NCI-H2171 (cell line): ENCODE data around the gene RGMB.
"Not testable (repeated sequence)": the region's sequence is repeated elsewhere in the genome, so short reads cannot be mapped to it uniquely, and the experiment has no call there.

ENCODE experiments used
- DNase-seq: peaks from one replicate; lab custom pipeline; 2025; lab: John Stamatoyannopoulos, UW

Gene RGMB

GRCh38 chr5:98773464-98774191 is at the start of gene RGMB:
RGMB (plus strand) TSS chr5:98773663; CDS start chr5:98774071, 408 bp downstream.
- DNase-seq, result peak; percentile 74

DNA sequence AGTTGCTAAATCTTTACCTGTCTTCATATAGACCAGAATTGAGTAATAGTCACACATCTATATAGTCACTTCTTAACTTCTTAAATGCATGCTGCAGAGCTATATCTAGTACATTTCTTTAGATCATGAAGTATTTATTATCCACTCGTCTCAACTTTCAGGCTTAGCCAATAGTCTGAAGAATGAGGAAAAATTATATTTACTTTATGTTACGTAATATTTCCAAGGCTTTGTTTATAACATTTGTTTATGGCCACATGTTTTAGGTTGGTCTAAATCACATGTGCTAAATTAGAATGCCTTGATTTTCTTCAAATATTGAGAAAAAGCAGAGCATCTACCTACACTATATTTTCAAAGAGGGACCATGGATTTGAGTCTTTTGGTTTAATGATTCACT is 47.2 kb upstream of the RGMB start:
- no peak for DNase-seq

DNA sequence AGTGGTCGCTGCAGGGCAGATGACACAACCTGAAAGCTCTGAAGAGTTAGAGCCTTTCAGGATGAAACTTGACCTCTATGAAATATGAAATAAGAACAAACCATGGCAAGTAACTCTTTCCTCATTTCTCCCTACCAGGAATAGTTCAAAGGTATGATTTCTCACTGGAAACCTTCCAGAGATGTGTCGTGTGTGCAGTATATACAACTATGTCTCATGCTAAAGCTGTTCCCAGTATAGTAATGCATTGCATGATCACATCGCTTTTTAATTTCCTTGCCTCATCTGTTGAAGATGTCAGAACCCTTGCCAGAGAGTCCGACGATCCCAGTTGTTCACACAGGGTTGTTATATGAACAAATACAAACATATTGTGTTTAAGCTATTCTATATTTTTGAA is 45.8 kb upstream of the RGMB start:
- DNase-seq, result no peak

- no peak for DNase-seq
Measured at GRCh38 chr5:98734646-98735045, 38.8 kb upstream of the RGMB start.

- DNase-seq, result no peak
Measured at GRCh38 chr5:98735806-98736507, 37.5 kb upstream of the RGMB start.

DNA sequence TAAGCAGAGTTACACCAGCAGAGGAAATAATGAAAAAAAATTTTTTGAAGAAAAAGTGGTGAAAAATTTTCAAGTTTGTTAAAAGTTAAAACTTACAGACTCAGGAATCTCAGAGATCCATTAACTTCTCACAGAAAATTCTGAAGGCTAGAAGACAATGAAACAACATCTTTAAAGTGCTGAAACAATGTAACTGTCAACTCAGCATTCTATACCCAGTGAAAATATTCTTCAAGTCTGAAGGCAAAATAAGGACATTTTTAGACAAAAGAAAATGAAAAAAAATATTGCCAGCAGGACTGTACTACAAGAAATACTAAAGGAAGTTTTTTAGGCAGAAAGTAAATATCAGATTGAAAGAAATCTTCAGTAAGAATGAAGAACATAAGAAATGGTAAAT is 36.7 kb upstream of the RGMB start:
- no peak for DNase-seq

GRCh38 chr5:98737441-98737840 is 36.0 kb upstream of the RGMB start:
- DNase-seq, result not testable (repeated sequence)

DNA sequence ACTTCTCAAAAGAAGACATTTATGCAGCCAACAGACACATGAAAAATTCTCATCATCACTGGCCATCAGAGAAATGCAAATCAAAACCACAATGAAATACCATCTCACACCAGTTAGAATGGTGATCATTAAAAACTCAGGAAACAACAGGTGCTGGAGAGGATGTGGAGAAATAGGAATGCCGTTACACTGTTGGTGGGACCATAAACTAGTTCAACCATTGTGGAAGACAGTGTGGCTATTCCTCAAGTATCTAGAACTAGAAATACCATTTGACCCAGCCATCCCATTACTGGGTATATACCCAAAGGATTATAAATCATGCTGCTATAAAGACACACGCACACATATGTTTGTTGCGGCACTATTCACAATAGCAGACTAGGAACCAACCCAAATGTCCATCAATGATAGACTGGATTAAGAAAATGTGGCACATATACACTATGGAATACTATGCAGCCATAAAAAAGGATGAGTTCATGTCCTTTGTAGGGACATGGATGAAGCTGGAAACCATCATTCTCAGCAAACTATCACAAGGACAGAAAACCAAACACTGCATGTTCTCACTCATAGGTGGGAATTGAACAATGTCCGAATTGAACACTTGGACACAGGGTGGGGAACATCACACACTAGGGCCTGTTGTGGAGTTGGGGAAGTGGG is 34.8 kb upstream of the RGMB start:
- not testable (repeated sequence) for DNase-seq

- no peak for DNase-seq
Measured at GRCh38 chr5:98741926-98742325, 31.5 kb upstream of the RGMB start.

DNA sequence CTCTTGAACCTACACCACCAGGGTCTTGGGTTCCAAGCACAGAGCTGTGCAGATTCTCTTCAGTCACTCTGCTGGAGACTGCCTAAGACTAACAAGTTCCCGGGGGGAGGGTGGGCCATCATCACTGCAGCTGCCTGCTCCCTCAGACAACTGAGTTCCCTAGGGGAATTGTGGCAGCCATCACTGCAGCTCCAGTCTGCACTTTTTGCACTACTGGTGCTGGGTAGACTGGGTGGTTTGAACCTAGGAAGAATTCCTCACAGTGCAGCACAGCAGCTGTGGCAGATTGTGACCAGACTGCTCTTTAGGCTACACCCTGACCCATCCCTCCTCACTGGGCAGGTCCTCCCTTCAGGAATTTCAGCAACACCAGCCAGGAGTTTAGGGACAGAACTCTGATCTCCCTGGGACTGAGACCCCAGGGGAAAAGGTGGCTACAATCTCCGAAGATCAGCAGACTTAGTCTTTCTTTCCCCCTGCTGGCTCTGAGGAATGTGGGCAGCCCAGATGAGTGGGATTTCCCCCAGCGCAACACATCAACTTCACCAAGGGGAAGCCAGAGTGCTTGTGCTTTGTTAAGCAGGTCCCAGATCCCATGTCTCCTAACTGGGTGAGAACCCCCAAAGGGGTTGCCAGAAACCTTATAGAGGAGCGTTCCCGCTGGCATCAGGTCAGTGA is 30.9 kb upstream of the RGMB start:
- DNase-seq, result no peak

DNA sequence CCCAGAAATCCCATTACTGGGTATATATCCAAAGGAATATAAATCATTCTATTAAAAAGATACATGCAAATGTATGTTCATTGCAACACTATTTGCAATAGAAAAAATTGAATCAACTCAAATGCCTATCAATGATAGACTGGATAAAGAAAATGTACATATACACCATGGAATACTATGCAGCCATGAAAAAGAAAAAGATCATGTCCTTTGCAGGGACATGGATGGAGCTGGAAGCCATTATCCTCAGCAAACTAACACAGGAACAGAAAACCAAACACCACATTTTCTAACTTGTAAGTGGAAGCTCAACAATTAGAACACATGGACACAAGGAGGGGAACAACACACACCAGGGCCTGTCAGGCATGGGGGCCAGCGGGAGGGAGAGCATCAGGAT is 25.2 kb upstream of the RGMB start:
- DNase-seq, result not testable (repeated sequence)

- no peak for DNase-seq
Measured at GRCh38 chr5:98749046-98749445, 24.4 kb upstream of the RGMB start.

DNA sequence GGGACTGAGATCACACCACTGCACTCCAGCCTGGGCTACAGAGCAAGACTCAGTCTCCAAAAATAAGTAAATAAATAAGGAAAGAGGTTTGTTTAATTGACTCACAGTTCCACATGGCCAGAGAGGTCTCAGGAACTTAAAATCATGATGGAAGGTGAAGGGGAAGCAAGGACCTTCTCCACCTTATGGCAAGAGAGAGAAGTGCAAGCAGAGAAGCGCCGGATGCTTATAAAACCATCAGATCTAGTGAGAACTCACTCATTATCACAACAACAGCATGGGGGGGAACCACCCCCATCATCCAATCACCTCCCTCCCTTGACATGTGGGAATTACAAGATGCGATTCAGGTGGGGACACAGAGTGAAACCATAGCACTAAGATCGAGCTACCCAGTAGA is 22.8 kb upstream of the RGMB start:
- no peak for DNase-seq

- DNase-seq, result not testable (repeated sequence)
Measured at GRCh38 chr5:98752331-98752730, 21.1 kb upstream of the RGMB start.

DNA sequence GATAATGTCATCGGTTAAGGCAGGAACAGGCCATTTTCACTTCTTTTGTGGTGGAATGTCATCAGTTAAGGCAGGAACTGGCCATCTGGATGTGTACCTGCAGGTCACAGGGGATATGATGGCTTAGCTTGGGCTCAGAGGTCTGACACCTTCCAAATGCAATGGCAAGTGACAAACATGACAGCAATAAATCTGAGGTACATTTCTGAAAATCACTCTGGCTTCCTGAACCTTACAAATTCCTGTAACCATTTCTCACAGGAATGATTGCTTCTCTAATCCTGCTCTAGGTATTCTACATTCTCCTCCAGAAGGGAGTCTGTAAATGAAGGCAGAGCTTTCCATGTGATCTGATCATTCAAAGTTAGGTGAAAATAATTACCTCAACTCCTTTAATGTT is 20.7 kb upstream of the RGMB start:
- not testable (repeated sequence) for DNase-seq

- no peak for DNase-seq
Measured at GRCh38 chr5:98753507-98753906, 20.0 kb upstream of the RGMB start.

DNA sequence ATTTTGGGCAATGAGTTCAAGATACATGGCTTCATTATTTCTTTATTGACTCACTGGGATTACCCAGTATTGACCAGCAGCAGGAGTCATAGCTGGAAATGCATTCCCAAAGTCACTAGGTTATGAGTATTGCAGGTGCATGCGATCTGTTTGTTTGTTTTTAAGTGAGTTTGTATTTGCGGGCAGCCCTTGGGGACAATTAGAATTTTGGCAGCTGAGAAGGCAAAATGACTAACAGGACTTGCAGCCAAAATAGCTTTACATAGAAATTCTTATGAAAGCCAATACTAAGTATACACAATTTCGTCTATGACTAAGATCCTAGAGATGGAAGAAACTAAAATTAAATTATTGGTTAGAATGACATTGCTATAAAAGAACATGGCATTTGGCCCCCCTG is 18.1 kb upstream of the RGMB start:
- DNase-seq, result no peak

GRCh38 chr5:98757978-98758377 is 15.5 kb upstream of the RGMB start:
- DNase-seq, result no peak

DNA sequence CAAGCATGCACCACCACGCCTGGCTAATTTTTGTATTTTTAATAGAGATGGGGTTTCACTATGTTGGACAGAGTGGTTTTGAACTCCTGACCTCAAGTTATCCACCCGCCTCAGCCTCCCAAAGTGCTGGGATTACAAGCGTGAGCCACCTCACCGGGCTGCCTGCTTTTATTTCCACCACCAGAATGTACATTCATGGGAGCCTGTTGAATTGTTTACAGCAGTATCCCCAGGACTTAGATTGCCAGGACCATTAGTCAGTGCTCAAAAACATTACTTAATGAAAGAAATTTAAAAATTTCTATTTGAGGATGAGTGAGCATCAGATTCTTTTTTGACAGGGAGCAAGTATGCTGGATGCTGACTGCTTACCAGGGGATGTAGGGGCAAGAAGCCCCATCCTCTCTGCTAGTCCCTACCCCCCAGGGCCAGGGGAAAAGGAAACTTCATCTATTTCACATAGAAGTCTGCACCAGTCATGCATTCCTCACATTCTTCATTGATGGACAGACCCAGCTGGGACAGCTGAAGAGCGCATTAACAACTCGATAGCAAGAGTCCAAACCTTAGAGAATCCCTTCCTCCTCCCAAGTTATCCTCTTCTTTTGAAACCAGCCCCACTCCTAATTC is 10.3 kb upstream of the RGMB start:
- DNase-seq, result no peak

DNA sequence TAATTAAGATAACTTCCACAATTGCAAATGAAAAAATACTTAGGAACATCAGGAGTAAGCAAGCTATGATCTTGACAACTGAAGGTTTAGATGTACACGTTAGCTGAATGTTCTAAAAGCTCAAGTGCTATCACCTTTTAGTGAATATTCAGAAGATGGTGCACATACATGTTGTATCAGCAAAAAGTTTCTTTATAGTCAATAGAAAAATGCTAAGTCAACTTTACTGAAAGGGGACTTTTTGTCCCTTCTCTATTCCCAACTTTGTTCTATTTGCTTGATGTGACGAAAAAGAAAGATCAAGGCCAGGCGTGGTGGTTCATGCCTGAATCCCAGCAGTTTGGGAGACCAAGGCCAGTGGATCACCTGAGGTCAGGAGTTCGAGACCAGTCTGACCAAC is 7.6 kb upstream of the RGMB start:
- DNase-seq, result no peak

- DNase-seq, result no peak
Measured at GRCh38 chr5:98767581-98767980, 5.9 kb upstream of the RGMB start.
